ENCODE results near the gene BAD.
A peak's percentile ranks its signal among the peaks of the same experiment; 100 is the strongest.
"Not testable (repeated sequence)": the region's sequence is repeated elsewhere in the genome, so short reads cannot be mapped to it uniquely, and the experiment has no call there.

The BAD gene

GRCh38 chr11:64284048-64284961 lies at the start of gene BAD:
Gene BAD, minus strand, starts transcription at chr11:64284665. Its CDS starts 297 bp downstream, at chr11:64284368.
- peak; percentile 92 for DNase-seq

GRCh38 chr11:64333556-64333955 lies 49.1 kb upstream of the BAD start:
- no peak for DNase-seq

- DNase-seq, result peak; percentile 48
Measured at GRCh38 chr11:64331569-64332371, 47.3 kb upstream of the BAD start.

GRCh38 chr11:64330888-64331287 lies 46.4 kb upstream of the BAD start:
- DNase-seq, result no peak

GRCh38 chr11:64327993-64328392 lies 43.5 kb upstream of the BAD start:
- no peak for DNase-seq

GRCh38 chr11:64327375-64327774 lies 42.9 kb upstream of the BAD start:
- DNase-seq, result no peak

GRCh38 chr11:64324692-64325469 lies 40.4 kb upstream of the BAD start:
- DNase-seq, result no peak

GRCh38 chr11:64323984-64324383 lies 39.5 kb upstream of the BAD start:
- DNase-seq, result not testable (repeated sequence)

- no peak for DNase-seq
Measured at GRCh38 chr11:64323373-64323772, 38.9 kb upstream of the BAD start.

- DNase-seq, result no peak
Measured at GRCh38 chr11:64322925-64323260, 38.4 kb upstream of the BAD start.

- no peak for DNase-seq
Measured at GRCh38 chr11:64321533-64321932, 37.1 kb upstream of the BAD start.

GRCh38 chr11:64321026-64321425 lies 36.6 kb upstream of the BAD start:
- no peak for DNase-seq

- DNase-seq, result no peak
Measured at GRCh38 chr11:64320556-64320955, 36.1 kb upstream of the BAD start.

- no peak for DNase-seq
Measured at GRCh38 chr11:64318766-64319761, 34.6 kb upstream of the BAD start.

- peak; percentile 94 for DNase-seq
Measured at GRCh38 chr11:64317961-64318765, 33.7 kb upstream of the BAD start, which contains the start of gene PRDX5. Gene PRDX5, plus strand, starts transcription at chr11:64318121. Its CDS starts 95 bp downstream, at chr11:64318216.

GRCh38 chr11:64317325-64317960 lies 33.0 kb upstream of the BAD start, which contains the start of gene TRMT112:
Gene TRMT112, minus strand, starts transcription at chr11:64317559. Its CDS starts 33 bp downstream, at chr11:64317526.
- DNase-seq, result peak; percentile 97

- DNase-seq, result no peak
Measured at GRCh38 chr11:64316672-64317324, 32.3 kb upstream of the BAD start.

GRCh38 chr11:64315667-64316526 lies 31.4 kb upstream of the BAD start:
- not testable (repeated sequence) for DNase-seq
